Measurements from ENCODE around the gene ERAS. TPM values are rescaled to one million over a fixed set of nuclear protein-coding genes. Genes with fewer than 3 reads are reported as not detected.
A peak's percentile ranks its signal among the peaks of the same experiment; 100 is the strongest.
"Not testable (repeated sequence)": the region's sequence is repeated elsewhere in the genome, so short reads cannot be mapped to it uniquely, and the experiment has no call there.

ERAS gene
- total RNA-seq, 2 experiments from 2014 or later = not detected

GRCh38 chrX:48801280-48802088 is 24.8 kb upstream of the ERAS start, which contains the start of gene HDAC6:
TSS of gene HDAC6 (plus strand) at chrX:48802067. CDS start at chrX:48802693, 626 bp downstream.
- ATAC-seq (peak; percentile 91), DNase-seq (peak; percentile 96)
- peak within 1 kb of the TSS; percentile 99 for H3K27ac Mint-ChIP-seq
- H3K27me3 Mint-ChIP-seq (ENCODE audit: low read depth) = no peaks in the 10 kb centered on the region
- H3K36me3 Mint-ChIP-seq (ENCODE audit: low read depth) = peaks cover 7% of the 10 kb centered on the region
- H3K9me3 Mint-ChIP-seq (ENCODE audit: insufficient read depth) = no peaks in the 10 kb centered on the region
- peak within 1 kb of the TSS; percentile 95 for H3K4me3 Mint-ChIP-seq
- CTCF ChIA-PET = interaction anchor here (1.0 to 2.0 kb wide), 4 partner anchors 64 to 153 kb away, joined by 3 to 11 read pairs (median 4); no protein-coding TSS in a partner anchor
- POLR2A ChIA-PET = interaction anchor here (0.6 to 1.8 kb wide), 7 partner anchors 64 to 371 kb away, joined by 3 to 8 read pairs (median 3); partner anchors contain the start of gene SUV39H1
- H3K4me1 Mint-ChIP-seq (ENCODE audit: low read depth) = peaks cover 22% of the 10 kb centered on the region

GRCh38 chrX:48802089-48802904 is 24.0 kb upstream of the ERAS start:
- ATAC-seq (peak; percentile 62), DNase-seq (peak; percentile 82)
- Mint-ChIP-seq H3K4me3 (peak overlapping the region; percentile 95), H3K9me3 (ENCODE audit: insufficient read depth) (no peaks in the 10 kb centered on the region), H3K4me1 (ENCODE audit: low read depth) (peaks cover 22% of the 10 kb centered on the region), H3K27ac (peak overlapping the region; percentile 99), H3K27me3 (ENCODE audit: low read depth) (no peaks in the 10 kb centered on the region), H3K36me3 (ENCODE audit: low read depth) (peaks cover 11% of the 10 kb centered on the region)
- CTCF ChIA-PET = interaction anchor here (1.0 to 2.0 kb wide), 4 partner anchors 65 to 154 kb away, joined by 3 to 11 read pairs (median 4); no protein-coding TSS in a partner anchor
- POLR2A ChIA-PET = interaction anchor here (0.6 to 1.8 kb wide), 3 partner anchors 65 to 139 kb away, joined by 3 to 8 read pairs (median 6); partner anchors contain the start of gene SUV39H1

GRCh38 chrX:48802905-48803200 is 23.5 kb upstream of the ERAS start:
- POLR2A ChIA-PET = no interaction called here
- ATAC-seq = no peak
- CTCF ChIA-PET = no interaction called here

GRCh38 chrX:48806081-48806480 is 20.2 kb upstream of the ERAS start:
- ChIA-PET CTCF (interaction anchor here (0.8 kb wide), 1 partner anchor 140 kb away, joined by 3 read pairs; no protein-coding TSS in a partner anchor), POLR2A (no interaction called here)
- peaks cover 11% of the 10 kb centered on the region for H3K36me3 Mint-ChIP-seq (ENCODE audit: low read depth)
- no peak overlapping the region for H3K27ac Mint-ChIP-seq
- DNase-seq = no peak
- no peak for ATAC-seq
- H3K4me3 Mint-ChIP-seq = no peak overlapping the region
- H3K9me3 Mint-ChIP-seq (ENCODE audit: insufficient read depth) = no peaks in the 10 kb centered on the region
- H3K27me3 Mint-ChIP-seq (ENCODE audit: low read depth) = no peaks in the 10 kb centered on the region
- H3K4me1 Mint-ChIP-seq (ENCODE audit: low read depth) = peaks cover 16% of the 10 kb centered on the region

More at GRCh38 chrX:48802905-48803200, 23.5 kb upstream of the ERAS start:
- no peak for DNase-seq
- no peaks in the 10 kb centered on the region for H3K9me3 Mint-ChIP-seq (ENCODE audit: insufficient read depth)
- H3K27ac Mint-ChIP-seq = peak overlapping the region; percentile 99
- H3K36me3 Mint-ChIP-seq (ENCODE audit: low read depth) = peaks cover 11% of the 10 kb centered on the region
- H3K4me3 Mint-ChIP-seq = peak overlapping the region; percentile 95
- H3K4me1 Mint-ChIP-seq (ENCODE audit: low read depth) = peaks cover 22% of the 10 kb centered on the region
- no peaks in the 10 kb centered on the region for H3K27me3 Mint-ChIP-seq (ENCODE audit: low read depth)

- no peak overlapping the region for H3K27ac Mint-ChIP-seq
- no peak for DNase-seq
- no peaks in the 10 kb centered on the region for H3K27me3 Mint-ChIP-seq (ENCODE audit: low read depth)
- ATAC-seq = no peak
- H3K9me3 Mint-ChIP-seq (ENCODE audit: insufficient read depth) = no peaks in the 10 kb centered on the region
- ChIA-PET POLR2A (no interaction called here), CTCF (no interaction called here)
- H3K4me1 Mint-ChIP-seq (ENCODE audit: low read depth) = no peaks in the 10 kb centered on the region
- no peak overlapping the region for H3K4me3 Mint-ChIP-seq
- peaks cover 2% of the 10 kb centered on the region for H3K36me3 Mint-ChIP-seq (ENCODE audit: low read depth)
Measured at GRCh38 chrX:48813644-48814043, 12.7 kb upstream of the ERAS start.

GRCh38 chrX:48814722-48815121 is 11.6 kb upstream of the ERAS start:
- Mint-ChIP-seq H3K4me3 (no peak overlapping the region), H3K4me1 (ENCODE audit: low read depth) (no peaks in the 10 kb centered on the region), H3K27me3 (ENCODE audit: low read depth) (no peaks in the 10 kb centered on the region), H3K36me3 (ENCODE audit: low read depth) (peaks cover 2% of the 10 kb centered on the region), H3K9me3 (ENCODE audit: insufficient read depth) (no peaks in the 10 kb centered on the region), H3K27ac (no peak overlapping the region)
- ATAC-seq (no peak), DNase-seq (no peak)
- ChIA-PET CTCF (no interaction called here), POLR2A (no interaction called here)

- ChIA-PET CTCF (no interaction called here), POLR2A (no interaction called here)
- Mint-ChIP-seq H3K27me3 (ENCODE audit: low read depth) (no peaks in the 10 kb centered on the region), H3K4me1 (ENCODE audit: low read depth) (no peaks in the 10 kb centered on the region), H3K27ac (no peak overlapping the region), H3K36me3 (ENCODE audit: low read depth) (peaks cover 2% of the 10 kb centered on the region), H3K9me3 (ENCODE audit: insufficient read depth) (no peaks in the 10 kb centered on the region), H3K4me3 (no peak overlapping the region)
- DNase-seq = no peak
- no peak for ATAC-seq
Measured at GRCh38 chrX:48815266-48815665, 11.0 kb upstream of the ERAS start.

- ATAC-seq = no peak
- no peak overlapping the region for H3K27ac Mint-ChIP-seq
- no peak for DNase-seq
- no peaks in the 10 kb centered on the region for H3K9me3 Mint-ChIP-seq (ENCODE audit: insufficient read depth)
- ChIA-PET CTCF (no interaction called here), POLR2A (no interaction called here)
- no peak overlapping the region for H3K4me3 Mint-ChIP-seq
- H3K4me1 Mint-ChIP-seq (ENCODE audit: low read depth) = no peaks in the 10 kb centered on the region
- H3K27me3 Mint-ChIP-seq (ENCODE audit: low read depth) = no peaks in the 10 kb centered on the region
- peaks cover 2% of the 10 kb centered on the region for H3K36me3 Mint-ChIP-seq (ENCODE audit: low read depth)
Measured at GRCh38 chrX:48816014-48816810, 10.1 kb upstream of the ERAS start.

GRCh38 chrX:48818098-48818497 is 8.2 kb upstream of the ERAS start:
- Mint-ChIP-seq H3K4me3 (no peak overlapping the region), H3K36me3 (ENCODE audit: low read depth) (no peaks in the 10 kb centered on the region), H3K9me3 (ENCODE audit: insufficient read depth) (no peaks in the 10 kb centered on the region), H3K4me1 (ENCODE audit: low read depth) (no peaks in the 10 kb centered on the region), H3K27me3 (ENCODE audit: low read depth) (no peaks in the 10 kb centered on the region), H3K27ac (no peak overlapping the region)
- POLR2A ChIA-PET = no interaction called here
- CTCF ChIA-PET = no interaction called here
- ATAC-seq (no peak), DNase-seq (no peak)

- CTCF ChIA-PET = no interaction called here
- H3K36me3 Mint-ChIP-seq (ENCODE audit: low read depth) = peaks cover 2% of the 10 kb centered on the region
- no peak overlapping the region for H3K27ac Mint-ChIP-seq
- no peaks in the 10 kb centered on the region for H3K9me3 Mint-ChIP-seq (ENCODE audit: insufficient read depth)
- no peak for DNase-seq
- no peak overlapping the region for H3K4me3 Mint-ChIP-seq
- POLR2A ChIA-PET = no interaction called here
- H3K4me1 Mint-ChIP-seq (ENCODE audit: low read depth) = no peaks in the 10 kb centered on the region
- ATAC-seq = no peak
- no peaks in the 10 kb centered on the region for H3K27me3 Mint-ChIP-seq (ENCODE audit: low read depth)
Measured at GRCh38 chrX:48818866-48819265, 7.4 kb upstream of the ERAS start.

GRCh38 chrX:48819394-48819793 is 6.9 kb upstream of the ERAS start:
- H3K27ac Mint-ChIP-seq; ATAC-seq; H3K27me3 Mint-ChIP-seq (ENCODE audit: low read depth); POLR2A ChIA-PET; H3K9me3 Mint-ChIP-seq (ENCODE audit: insufficient read depth); DNase-seq; H3K4me1 Mint-ChIP-seq (ENCODE audit: low read depth); H3K4me3 Mint-ChIP-seq; H3K36me3 Mint-ChIP-seq (ENCODE audit: low read depth); CTCF ChIA-PET: not testable (repeated sequence)

All from activated CD8-positive, alpha-beta T cell treated with anti-CD3 and anti-CD28 coated beads, Interleukin-2, amount 10 ng/mL, durations not matched to agents 7 days and 5 days (primary cell).